ENCODE measurements around the gene CENPE.

The CENPE gene

DNA sequence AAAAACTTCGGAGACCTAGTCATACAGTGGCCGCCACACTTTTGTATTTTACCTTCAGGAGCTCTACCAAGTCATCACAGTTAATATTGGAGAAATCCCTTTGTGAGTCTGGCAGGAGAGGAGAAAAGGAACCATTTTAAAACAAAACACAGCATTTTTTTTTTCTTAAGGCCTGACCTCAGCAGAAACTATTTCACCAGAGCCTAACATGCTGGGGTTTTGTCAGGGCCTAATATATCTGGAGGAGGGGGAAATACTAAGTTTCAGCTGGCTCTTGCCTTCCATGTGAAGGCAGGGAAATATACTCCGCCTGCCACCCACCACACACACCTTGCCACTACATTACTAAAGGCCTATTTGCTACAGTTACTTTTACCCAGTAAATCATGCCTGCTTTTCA, 72.0 kb downstream of the CENPE start:
- TF ChIP-seq, protein P1, sequence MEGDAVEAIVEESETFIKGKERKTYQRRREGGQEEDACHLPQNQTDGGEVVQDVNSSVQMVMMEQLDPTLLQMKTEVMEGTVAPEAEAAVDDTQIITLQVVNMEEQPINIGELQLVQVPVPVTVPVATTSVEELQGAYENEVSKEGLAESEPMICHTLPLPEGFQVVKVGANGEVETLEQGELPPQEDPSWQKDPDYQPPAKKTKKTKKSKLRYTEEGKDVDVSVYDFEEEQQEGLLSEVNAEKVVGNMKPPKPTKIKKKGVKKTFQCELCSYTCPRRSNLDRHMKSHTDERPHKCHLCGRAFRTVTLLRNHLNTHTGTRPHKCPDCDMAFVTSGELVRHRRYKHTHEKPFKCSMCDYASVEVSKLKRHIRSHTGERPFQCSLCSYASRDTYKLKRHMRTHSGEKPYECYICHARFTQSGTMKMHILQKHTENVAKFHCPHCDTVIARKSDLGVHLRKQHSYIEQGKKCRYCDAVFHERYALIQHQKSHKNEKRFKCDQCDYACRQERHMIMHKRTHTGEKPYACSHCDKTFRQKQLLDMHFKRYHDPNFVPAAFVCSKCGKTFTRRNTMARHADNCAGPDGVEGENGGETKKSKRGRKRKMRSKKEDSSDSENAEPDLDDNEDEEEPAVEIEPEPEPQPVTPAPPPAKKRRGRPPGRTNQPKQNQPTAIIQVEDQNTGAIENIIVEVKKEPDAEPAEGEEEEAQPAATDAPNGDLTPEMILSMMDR (IDR thresholded peaks at IDR 0.05; ENCODE audit: low read depth, low read length): no peak
- no peak for DNase-seq (ENCODE audit: extremely low read depth, low read depth)

DNA sequence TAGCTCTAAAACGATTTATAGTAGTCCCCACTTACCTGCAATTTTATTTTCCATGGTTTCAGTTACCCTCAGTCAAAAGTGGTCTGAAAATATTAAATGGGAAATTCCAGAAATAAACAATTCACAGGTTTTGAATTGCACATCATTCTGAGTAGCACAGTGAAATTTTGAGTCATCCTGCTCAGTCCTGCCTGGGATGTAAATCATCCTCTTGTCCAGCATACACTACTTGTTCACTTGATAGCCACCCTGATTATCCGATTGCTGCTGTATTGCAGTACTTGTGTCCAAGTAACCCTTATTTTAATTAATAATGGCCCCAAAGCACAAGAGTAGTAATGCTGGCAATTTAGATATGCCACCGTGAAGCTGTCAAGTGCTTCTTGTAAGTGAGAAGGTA, 75.0 kb downstream of the CENPE start:
- DNase-seq (ENCODE audit: extremely low read depth, low read depth): no peak
- TF ChIP-seq, protein P1 (IDR thresholded peaks at IDR 0.05; ENCODE audit: low read depth, low read length): no peak

DNA sequence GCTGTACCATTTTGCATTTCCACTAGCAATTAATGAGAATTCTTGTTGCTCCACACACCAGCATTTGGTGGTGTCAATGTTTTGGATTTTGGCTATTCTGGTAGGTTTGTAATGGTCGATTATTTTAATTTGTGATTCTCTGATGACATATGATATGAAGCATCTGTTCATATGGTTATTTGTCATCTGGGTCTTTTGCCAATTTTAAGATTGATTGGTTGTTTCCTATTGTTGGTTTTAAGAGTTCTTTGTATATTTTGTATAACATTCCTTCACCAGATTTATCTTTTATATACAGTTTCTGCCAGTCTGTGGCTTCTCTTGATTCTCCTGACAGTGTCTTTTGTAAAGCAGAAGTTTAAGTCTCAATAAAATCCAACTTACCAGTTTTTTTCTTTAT, 80.0 kb downstream of the CENPE start:
- TF ChIP-seq, protein P1 (IDR thresholded peaks at IDR 0.05; ENCODE audit: low read depth, low read length): no peak
- no peak for DNase-seq (ENCODE audit: extremely low read depth, low read depth)

DNA sequence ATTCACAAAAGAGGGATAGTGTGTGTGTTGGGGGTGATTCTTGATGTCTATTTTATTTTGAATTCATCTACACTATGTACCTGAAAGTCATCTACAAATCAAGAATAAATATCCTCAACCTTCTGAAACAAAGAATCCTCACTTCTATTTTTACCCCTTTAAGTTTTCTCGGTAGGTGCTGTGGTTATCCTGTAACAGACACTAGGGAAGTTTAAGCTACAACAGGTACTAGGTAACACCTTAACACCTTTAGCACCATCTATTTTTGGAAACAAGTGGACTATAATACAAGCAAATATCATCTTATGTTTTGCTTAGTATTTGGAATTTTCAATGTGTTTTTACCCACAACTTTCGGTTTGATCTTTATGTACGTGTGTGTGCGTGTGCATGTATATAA, 86.5 kb downstream of the CENPE start:
- no peak for DNase-seq (ENCODE audit: extremely low read depth, low read depth)
- TF ChIP-seq, protein P1 (IDR thresholded peaks at IDR 0.05; ENCODE audit: low read depth, low read length): no peak

DNA sequence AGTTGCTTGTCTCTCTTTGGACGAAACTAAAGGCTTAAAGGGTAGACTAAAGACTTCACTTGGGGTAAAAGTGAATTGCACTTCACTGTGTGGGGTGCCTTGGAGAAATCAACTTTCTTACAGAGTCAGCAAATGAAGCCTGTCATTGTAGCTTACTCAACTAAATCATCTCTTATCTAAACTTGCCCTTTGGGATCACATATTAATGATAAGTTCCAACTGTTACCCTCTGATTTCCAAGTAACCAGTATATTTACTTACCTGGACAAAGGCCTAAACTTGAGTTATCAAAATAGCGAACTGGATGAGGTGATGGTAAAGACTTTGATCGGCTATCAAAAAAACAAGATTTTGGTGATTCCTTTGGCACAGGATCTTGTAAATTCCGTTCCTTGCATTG, 89.6 kb downstream of the CENPE start:
- TF ChIP-seq, protein P1 (IDR thresholded peaks at IDR 0.05; ENCODE audit: low read depth, low read length): no peak
- DNase-seq (ENCODE audit: extremely low read depth, low read depth): no peak

DNA sequence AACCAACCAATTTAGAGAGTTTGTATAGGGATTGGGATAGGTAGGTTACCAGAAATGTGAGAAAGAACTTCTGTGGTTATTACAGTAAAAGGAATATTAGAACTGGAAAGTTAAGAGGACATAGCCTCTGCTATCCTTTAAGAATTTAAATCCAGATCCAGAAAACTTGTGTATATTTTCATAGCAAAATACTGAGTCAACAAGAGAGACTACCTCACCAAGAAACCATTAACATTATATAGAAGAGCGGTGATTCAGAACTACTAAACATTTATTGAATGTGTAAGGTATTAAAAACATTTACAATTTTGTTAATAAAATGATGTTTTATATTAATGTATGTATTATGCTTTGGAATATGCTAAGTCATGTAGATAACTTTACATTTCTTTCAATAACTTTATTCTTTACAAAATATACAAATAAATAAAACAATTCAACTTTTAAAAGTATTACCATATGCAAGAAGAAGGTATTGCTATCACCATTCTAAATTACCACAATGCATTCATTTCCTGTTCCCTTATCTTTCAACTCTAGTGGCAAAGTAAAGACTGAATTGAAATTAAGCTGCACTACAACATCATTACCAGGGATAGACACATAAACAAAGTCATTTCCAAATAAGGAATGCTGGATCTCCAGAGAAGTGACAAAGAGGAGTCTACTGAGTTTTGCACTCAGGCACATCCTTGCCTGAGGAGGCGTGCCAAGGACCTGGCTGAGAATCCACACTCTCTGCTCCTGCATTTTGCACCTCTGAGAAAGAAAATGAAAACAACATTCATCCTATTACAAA, 92.4 kb downstream of the CENPE start:
- DNase-seq (ENCODE audit: extremely low read depth, low read depth): no peak
- TF ChIP-seq, protein P1 (IDR thresholded peaks at IDR 0.05; ENCODE audit: low read depth, low read length): no peak

DNA sequence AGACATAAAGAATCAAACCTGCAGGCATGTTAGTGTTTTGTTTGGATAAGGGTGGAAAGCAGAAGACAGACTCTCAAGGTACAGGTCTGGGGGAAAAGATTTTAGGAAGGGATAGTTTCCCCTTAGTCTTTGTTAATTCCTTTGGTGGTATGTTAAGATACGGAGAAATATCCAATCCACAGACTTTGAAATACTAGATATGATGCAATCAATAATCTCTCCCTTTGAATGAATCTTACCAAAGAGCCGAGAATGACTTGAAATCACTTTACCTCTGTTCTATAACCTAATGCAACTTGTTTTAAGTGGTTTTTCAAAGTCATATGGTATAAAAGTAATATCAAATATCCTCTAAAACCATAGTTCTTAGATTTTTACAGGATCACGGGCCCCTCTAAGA, 93.3 kb downstream of the CENPE start:
- TF ChIP-seq, protein P1 (IDR thresholded peaks at IDR 0.05; ENCODE audit: low read depth, low read length): no peak
- DNase-seq (ENCODE audit: extremely low read depth, low read depth): no peak
